ENCODE measurements around the gene ORM1. TPM values are rescaled to one million over a fixed set of nuclear protein-coding genes. Genes with fewer than 3 reads are reported as not detected.

ORM1 gene
- total and polyA plus RNA-seq, 4 donors, result 22.4 to 1,249 (median 184) TPM

- DNase-seq, result no peak
- Histone ChIP-seq H3K27ac (ENCODE audit: low read depth in 1 of 2, low read length in 1 of 2) (no peak overlapping the region), H3K36me3 (ENCODE audit: control insufficient read depth in 4 of 4, insufficient read depth in 4 of 4, low read length in 4 of 4) (peaks cover 9 to 57% (median 53%) of the 10 kb centered on the region in 4 donors), H3K4me1 (ENCODE audit: control insufficient read depth in 5 of 5, insufficient read depth in 5 of 5, low read length in 5 of 5) (peaks cover 0 to 4% (median 0%) of the 10 kb centered on the region in 5 donors), H3K9ac (ENCODE audit: insufficient read depth in 1 of 2, low read length in 2 of 2) (no peak overlapping the region), H3K4me3 (no peak overlapping the region), H3K27me3 (ENCODE audit: control insufficient read depth in 3 of 3, insufficient read depth in 3 of 3, low read length in 2 of 3) (no peaks in the 10 kb centered on the region), H3K9me3 (ENCODE audit: control insufficient read depth in 4 of 4, insufficient read depth in 3 of 4, low read length in 3 of 4) (no peaks in the 10 kb centered on the region)
- TF ChIP-seq CTCF (IDR thresholded peaks at IDR 0.05; ENCODE audit: control extremely low read depth, extremely low read depth), result no peak
- WGBS, 2 donors, result 90 to 96% methylated on average over 6 of the region's 6 CpGs
- no peak for ATAC-seq (ENCODE audit: insufficient read depth, low FRiP score)
Measured at GRCh38 chr9:114356792-114357191, 33.9 kb downstream of the ORM1 start.

- ATAC-seq (ENCODE audit: insufficient read depth, low FRiP score), result no peak
- Histone ChIP-seq H3K36me3 (ENCODE audit: control insufficient read depth in 4 of 4, insufficient read depth in 4 of 4, low read length in 4 of 4) (peaks cover 9 to 62% (median 57%) of the 10 kb centered on the region in 4 donors), H3K9ac (ENCODE audit: insufficient read depth in 1 of 2, low read length in 2 of 2) (no peak overlapping the region), H3K9me3 (ENCODE audit: control insufficient read depth in 4 of 4, insufficient read depth in 3 of 4, low read length in 3 of 4) (no peaks in the 10 kb centered on the region), H3K4me3 (no peak overlapping the region), H3K27ac (ENCODE audit: low read depth in 1 of 2, low read length in 1 of 2) (peak overlapping the region in 1 of 2 donors; percentile 13), H3K4me1 (ENCODE audit: control insufficient read depth in 5 of 5, insufficient read depth in 5 of 5, low read length in 5 of 5) (peaks cover 0 to 3% (median 0%) of the 10 kb centered on the region in 5 donors), H3K27me3 (ENCODE audit: control insufficient read depth in 3 of 3, insufficient read depth in 3 of 3, low read length in 2 of 3) (no peaks in the 10 kb centered on the region)
- 95% methylated on average over 6 of the region's 6 CpGs for WGBS, 2 donors
- DNase-seq, result no peak
- no peak for TF ChIP-seq CTCF (IDR thresholded peaks at IDR 0.05; ENCODE audit: control extremely low read depth, extremely low read depth)
Measured at GRCh38 chr9:114357360-114357759, 34.5 kb downstream of the ORM1 start.

- Histone ChIP-seq H3K27ac (ENCODE audit: low read depth in 1 of 2, low read length in 1 of 2) (peak overlapping the region in 1 of 2 donors; percentile 28), H3K9me3 (ENCODE audit: control insufficient read depth in 4 of 4, insufficient read depth in 3 of 4, low read length in 3 of 4) (no peaks in the 10 kb centered on the region), H3K9ac (ENCODE audit: insufficient read depth in 1 of 2, low read length in 2 of 2) (no peak overlapping the region), H3K4me1 (ENCODE audit: control insufficient read depth in 5 of 5, insufficient read depth in 5 of 5, low read length in 5 of 5) (peaks cover 0 to 3% (median 0%) of the 10 kb centered on the region in 5 donors), H3K36me3 (ENCODE audit: control insufficient read depth in 4 of 4, insufficient read depth in 4 of 4, low read length in 4 of 4) (peaks cover 9 to 66% (median 60%) of the 10 kb centered on the region in 4 donors), H3K27me3 (ENCODE audit: control insufficient read depth in 3 of 3, insufficient read depth in 3 of 3, low read length in 2 of 3) (no peaks in the 10 kb centered on the region), H3K4me3 (no peak overlapping the region)
- WGBS, 2 donors, result 96% methylated on average over 9 of the region's 9 CpGs
- TF ChIP-seq CTCF (IDR thresholded peaks at IDR 0.05; ENCODE audit: control extremely low read depth, extremely low read depth), result no peak
- no peak for DNase-seq
- ATAC-seq (ENCODE audit: insufficient read depth, low FRiP score), result no peak
Measured at GRCh38 chr9:114357911-114358328, 35.0 kb downstream of the ORM1 start.

GRCh38 chr9:114359801-114360200 lies 36.9 kb downstream of the ORM1 start:
- Histone ChIP-seq H3K4me3 (no peak overlapping the region), H3K36me3 (ENCODE audit: control insufficient read depth in 4 of 4, insufficient read depth in 4 of 4, low read length in 4 of 4) (peaks cover 9 to 75% (median 70%) of the 10 kb centered on the region in 4 donors), H3K4me1 (ENCODE audit: control insufficient read depth in 5 of 5, insufficient read depth in 5 of 5, low read length in 5 of 5) (peaks cover 0 to 3% (median 0%) of the 10 kb centered on the region in 5 donors), H3K9me3 (ENCODE audit: control insufficient read depth in 4 of 4, insufficient read depth in 3 of 4, low read length in 3 of 4) (no peaks in the 10 kb centered on the region), H3K9ac (ENCODE audit: insufficient read depth in 1 of 2, low read length in 2 of 2) (no peak overlapping the region), H3K27me3 (ENCODE audit: control insufficient read depth in 3 of 3, insufficient read depth in 3 of 3, low read length in 2 of 3) (no peaks in the 10 kb centered on the region), H3K27ac (ENCODE audit: low read depth in 1 of 2, low read length in 1 of 2) (no peak overlapping the region)
- 97% methylated on average over 7 of the region's 7 CpGs for WGBS, 2 donors
- TF ChIP-seq CTCF (IDR thresholded peaks at IDR 0.05; ENCODE audit: control extremely low read depth, extremely low read depth), result no peak
- no peak for ATAC-seq (ENCODE audit: insufficient read depth, low FRiP score)
- no peak for DNase-seq
